ENCODE measurements around the gene ABTB1.
"Not testable (repeated sequence)": the region's sequence is repeated elsewhere in the genome, so short reads cannot be mapped to it uniquely, and the experiment has no call there.

Gene ABTB1

GRCh38 chr3:127650236-127650635 is 22.5 kb upstream of the ABTB1 start:
- no peak for DNase-seq (ENCODE audit: low read depth in 2 of 2)

- no peak for DNase-seq (ENCODE audit: low read depth in 2 of 2)
Observed at GRCh38 chr3:127651516-127652172, 21.1 kb upstream of the ABTB1 start.

DNA sequence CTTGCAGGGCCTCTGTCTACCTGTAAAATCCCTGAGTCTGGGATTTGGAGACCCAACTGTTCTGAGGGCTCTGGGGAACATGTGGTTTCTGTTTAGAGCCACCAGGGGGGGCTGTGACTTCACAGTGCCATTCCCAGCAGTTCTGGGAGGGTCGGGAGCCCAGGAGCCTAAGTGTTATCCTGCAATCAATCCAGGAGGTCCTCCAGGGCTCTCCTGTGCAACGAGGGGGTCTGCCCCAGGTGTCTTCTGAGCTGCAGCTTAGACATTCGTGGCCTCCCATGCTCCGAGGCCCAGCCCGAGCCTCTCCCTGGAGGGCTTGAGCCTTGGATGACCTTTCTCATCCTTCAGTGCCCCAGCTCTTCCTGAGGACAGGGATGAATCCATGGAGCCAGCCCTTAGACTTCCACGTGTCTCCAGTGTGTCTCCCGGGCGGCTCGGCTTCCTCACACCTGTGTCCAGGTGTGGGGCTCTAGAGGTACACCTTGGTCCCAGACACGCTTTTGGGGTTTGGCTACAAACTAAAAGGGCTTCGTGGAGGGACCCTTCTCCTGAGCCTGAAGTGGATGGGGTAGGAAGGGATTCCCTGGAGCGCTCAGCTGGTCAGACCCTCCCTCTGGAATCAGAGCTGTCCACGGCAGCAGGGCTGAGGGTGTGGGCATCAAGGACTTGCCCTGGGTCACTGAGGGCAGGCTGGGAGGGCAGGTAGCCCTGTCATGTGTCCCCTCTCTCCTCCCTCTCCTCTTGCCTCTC is 20.3 kb upstream of the ABTB1 start:
- DNase-seq (ENCODE audit: low read depth in 2 of 2): no peak

- DNase-seq (ENCODE audit: low read depth in 2 of 2): no peak
Observed at GRCh38 chr3:127654374-127654773, 18.4 kb upstream of the ABTB1 start.

DNA sequence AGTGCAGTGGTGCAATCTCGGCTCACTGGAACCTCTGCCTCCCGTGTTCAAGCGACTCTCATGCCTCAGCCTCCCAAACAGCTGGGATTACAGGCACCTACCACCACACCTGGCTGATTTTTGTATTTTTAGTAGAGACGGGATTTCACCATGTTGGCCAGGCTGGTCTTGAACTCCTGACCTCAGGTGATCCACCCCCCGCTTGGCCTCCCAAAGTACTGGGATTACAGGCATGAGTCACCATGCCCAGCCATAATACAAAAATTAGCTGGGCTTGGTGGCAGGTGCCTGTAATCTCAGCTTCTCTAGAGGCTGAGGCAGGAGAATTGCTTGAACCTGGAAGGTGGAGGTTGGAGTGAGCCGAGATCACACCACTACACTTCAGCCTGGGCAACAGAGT is 17.8 kb upstream of the ABTB1 start:
- DNase-seq (ENCODE audit: low read depth in 2 of 2): not testable (repeated sequence)

DNA sequence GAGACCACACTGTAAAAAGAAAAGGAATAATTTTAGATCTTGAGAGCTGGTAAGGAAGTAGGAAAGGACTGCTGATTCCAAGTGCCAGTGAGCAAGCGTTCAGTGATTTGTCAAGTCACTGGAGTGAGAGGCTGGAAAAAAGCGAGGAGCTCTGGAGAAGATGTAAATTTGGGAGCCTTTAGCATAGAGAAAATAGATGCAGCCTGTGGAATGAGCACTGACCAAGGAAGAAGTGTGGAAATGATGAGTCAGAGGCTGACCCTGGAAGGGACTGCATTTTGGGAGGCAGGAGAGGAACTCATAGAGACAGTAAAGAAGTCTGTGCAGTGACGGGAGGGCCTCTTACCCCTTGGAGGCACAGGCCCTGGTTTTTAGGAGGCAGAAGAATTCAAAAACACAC is 17.1 kb upstream of the ABTB1 start:
- no peak for DNase-seq (ENCODE audit: low read depth in 2 of 2)

- DNase-seq (ENCODE audit: low read depth in 2 of 2): no peak
Observed at GRCh38 chr3:127656906-127657305, 15.8 kb upstream of the ABTB1 start.

GRCh38 chr3:127658234-127658633 is 14.5 kb upstream of the ABTB1 start:
- no peak for DNase-seq (ENCODE audit: low read depth in 2 of 2)

- no peak for DNase-seq (ENCODE audit: low read depth in 2 of 2)
Observed at GRCh38 chr3:127660621-127661251, 12.0 kb upstream of the ABTB1 start.

- no peak for DNase-seq (ENCODE audit: low read depth in 2 of 2)
Observed at GRCh38 chr3:127661600-127661999, 11.2 kb upstream of the ABTB1 start.

GRCh38 chr3:127662001-127662469 is 10.7 kb upstream of the ABTB1 start:
- no peak for DNase-seq (ENCODE audit: low read depth in 2 of 2)

GRCh38 chr3:127663151-127663550 is 9.6 kb upstream of the ABTB1 start:
- DNase-seq (ENCODE audit: low read depth in 2 of 2): no peak

DNA sequence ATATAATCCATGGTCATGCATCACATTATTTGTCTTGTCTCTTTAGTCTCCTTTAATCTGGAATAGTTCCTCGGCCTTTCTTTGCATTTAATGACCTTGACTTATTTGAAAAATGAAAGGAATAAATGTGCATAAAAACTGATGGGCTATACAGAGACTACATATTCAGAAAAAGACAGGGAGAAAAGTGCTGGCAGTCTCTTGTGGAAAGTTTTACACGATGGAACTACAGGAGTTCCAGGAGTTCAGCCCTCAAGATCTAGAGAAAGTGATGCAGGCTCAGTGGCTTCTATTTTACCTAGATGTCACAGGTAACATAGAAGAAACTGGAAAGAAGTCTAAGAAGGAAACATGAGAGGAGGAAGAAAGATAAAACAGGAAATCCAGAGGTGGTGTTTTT is 7.6 kb upstream of the ABTB1 start:
- no peak for DNase-seq (ENCODE audit: low read depth in 2 of 2)

DNA sequence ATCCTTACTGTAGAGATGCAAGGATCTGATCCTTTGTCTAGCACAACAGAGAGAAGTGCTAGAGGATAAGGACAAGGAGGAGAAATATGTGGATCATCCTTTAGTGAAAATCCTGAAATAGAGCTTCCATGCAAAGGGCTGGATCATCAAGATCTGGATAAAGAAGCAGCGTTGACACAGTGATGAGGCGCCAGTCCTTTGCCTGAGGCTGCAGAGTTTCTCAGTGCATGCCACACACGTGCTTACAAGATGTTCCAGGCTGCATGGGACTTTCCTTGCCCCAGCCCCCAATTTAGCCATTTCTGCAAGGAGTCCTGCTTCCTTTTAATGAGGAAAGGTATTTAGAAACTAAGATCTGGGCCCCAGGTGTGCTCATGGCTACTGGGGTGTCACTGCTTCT is 7.2 kb upstream of the ABTB1 start:
- DNase-seq (ENCODE audit: low read depth in 2 of 2): no peak

- DNase-seq (ENCODE audit: low read depth in 2 of 2): no peak
Observed at GRCh38 chr3:127666676-127667075, 6.1 kb upstream of the ABTB1 start.

GRCh38 chr3:127667119-127667681 is 5.6 kb upstream of the ABTB1 start:
- no peak for DNase-seq (ENCODE audit: low read depth in 2 of 2)

GRCh38 chr3:127668906-127669305 is 3.8 kb upstream of the ABTB1 start:
- DNase-seq (ENCODE audit: low read depth in 2 of 2): no peak

DNA sequence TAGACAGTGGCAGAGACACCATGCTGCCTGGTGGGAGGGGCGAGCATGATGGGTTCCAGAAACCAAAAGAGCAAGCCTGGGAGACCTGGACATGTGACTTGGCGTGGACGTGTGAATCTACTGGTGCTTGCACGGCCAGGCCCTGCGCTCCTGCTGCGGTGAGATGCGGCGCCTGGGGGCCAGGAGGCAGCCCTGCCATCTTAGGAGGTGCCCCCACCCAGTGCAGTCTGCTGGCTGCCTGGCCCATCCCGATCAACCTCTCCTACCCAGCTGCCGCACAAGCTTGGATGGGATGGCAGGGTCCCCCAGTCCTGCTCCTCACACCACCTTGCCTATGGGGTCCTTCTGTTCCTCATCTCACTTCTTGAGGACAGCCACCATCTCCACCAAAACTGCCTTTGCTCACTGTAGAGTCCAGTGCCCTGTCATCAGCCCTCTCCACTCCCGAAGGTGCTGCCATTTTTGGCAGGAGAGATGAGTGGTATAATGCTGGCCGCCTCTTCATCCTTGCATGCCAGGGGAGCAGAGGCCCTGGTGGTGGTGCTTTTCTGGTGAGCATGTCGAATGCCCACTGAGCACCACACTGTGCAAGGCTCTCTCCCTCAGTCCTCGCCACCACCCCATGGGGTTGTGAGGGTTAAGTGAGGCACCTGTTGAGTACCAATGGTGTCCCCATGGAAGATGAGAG is 3.1 kb upstream of the ABTB1 start:
- DNase-seq (ENCODE audit: low read depth in 2 of 2): no peak

DNA sequence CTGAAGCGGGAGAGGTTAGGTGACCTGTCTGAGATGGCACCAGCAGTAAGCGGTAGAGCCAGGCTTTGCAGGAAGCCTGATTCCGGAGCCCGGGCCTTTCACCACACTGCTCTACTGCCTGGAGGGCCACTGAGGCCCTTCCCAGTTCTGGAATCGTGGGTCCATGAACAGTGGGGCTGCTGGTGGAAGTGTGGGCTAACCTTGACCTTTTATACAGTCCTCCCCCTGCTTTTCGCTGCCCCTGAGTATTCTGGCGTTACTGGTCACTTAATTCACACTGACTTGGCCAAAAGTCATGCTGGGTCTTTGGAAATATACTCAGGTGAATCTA is 2.6 kb upstream of the ABTB1 start:
- DNase-seq (ENCODE audit: low read depth in 2 of 2): no peak

DNA sequence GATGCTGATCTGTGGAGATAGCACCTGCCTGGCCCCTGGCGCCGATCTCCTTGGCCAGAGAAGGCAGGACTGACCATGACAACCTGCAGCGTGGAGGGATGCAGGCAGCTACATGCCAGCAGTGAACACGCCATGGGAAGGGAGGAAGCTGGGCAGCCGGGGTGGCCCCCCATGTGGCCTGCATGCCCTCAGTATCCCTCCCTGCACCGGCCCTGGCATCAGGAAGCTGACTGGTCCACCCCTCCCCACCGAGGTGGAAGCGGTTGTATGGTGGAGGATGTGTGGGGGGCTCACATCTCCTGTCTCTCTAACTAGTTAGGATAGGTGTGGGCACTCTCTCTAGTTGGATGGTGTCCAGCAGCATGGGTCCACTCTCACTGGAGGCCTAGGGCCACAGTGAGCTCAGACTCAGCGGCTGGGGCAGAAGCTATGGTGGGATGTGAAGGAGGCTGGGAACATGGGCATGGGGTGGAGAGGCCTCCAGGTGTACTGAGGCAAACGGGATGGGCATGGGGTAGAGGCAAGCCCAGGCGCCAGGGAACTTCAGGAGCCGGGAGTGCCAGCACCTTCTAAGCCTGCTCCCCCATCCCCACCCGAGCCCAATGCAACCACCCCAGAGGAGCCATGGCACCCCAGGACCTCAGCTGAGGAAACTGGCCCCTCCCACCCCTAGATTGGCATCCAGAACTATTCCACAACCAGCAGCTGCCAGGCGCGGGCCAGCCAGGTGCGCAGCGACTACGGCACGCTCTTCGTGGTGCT is 1.8 kb upstream of the ABTB1 start:
- DNase-seq (ENCODE audit: low read depth in 2 of 2): no peak
